ENCODE data around the gene SEPSECS. TPM values are rescaled to one million over a fixed set of nuclear protein-coding genes. Genes with fewer than 3 reads are reported as not detected.

The SEPSECS gene
- total and polyA plus RNA-seq, 9 of the 15 experiments (the other 6 are each of a cell fraction or from before 2014, with no cell fraction given): 3.9 to 17.2 (median 7.9) TPM

DNA sequence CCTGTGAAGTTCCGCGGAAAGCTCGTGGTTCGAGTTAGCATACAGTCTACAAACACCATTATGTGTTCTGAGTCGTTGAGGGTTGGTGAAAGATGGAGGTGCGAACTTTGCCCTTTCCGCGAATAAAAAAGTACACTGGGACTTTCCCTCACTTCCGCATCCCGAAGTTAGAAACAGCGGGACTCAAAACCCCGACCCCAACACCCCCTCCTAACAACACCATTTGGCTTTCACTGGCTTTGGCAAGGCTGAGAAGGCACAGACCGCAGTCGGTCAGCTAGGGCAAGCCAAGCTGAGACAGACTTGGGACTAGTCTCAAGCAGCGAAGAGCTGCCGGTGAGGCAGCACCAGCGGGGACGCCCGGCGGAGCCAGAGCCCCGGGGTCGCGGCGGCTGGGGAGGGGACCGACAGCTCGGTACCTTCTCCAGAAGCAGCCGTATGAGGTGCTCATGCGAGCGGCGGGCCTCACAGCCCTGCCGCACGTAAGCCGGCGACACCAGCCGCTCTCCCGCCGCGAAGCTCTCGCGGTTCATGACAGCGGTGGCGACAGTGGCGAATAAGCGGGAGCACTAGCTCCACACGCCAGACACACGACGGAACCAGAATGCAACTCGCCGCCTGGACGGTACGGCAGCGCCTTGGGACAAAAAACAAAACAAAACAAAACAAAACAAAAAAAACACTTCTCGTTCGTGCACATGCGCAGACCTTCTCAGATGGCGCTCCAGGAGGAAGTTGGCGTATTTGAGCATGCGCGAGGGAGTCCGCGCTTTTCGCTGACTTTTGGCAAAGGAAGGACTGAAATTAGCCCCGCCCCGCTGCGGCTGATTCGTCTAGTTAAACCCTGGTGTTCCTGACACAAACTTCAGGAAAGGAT lies at the start of gene SEPSECS (continued):
- TF ChIP-seq, protein P1, sequence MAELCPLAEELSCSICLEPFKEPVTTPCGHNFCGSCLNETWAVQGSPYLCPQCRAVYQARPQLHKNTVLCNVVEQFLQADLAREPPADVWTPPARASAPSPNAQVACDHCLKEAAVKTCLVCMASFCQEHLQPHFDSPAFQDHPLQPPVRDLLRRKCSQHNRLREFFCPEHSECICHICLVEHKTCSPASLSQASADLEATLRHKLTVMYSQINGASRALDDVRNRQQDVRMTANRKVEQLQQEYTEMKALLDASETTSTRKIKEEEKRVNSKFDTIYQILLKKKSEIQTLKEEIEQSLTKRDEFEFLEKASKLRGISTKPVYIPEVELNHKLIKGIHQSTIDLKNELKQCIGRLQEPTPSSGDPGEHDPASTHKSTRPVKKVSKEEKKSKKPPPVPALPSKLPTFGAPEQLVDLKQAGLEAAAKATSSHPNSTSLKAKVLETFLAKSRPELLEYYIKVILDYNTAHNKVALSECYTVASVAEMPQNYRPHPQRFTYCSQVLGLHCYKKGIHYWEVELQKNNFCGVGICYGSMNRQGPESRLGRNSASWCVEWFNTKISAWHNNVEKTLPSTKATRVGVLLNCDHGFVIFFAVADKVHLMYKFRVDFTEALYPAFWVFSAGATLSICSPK (IDR thresholded peaks at IDR 0.05; ENCODE audit: borderline replicate concordance): no peak
- TF ChIP-seq, protein P2, sequence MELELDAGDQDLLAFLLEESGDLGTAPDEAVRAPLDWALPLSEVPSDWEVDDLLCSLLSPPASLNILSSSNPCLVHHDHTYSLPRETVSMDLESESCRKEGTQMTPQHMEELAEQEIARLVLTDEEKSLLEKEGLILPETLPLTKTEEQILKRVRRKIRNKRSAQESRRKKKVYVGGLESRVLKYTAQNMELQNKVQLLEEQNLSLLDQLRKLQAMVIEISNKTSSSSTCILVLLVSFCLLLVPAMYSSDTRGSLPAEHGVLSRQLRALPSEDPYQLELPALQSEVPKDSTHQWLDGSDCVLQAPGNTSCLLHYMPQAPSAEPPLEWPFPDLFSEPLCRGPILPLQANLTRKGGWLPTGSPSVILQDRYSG (tag; conservative IDR thresholded peaks at IDR 0.05; ENCODE audit: low read depth): no peak
- TF ChIP-seq ZNF23 (CRISPR knock-in tag; IDR thresholded peaks at IDR 0.05): no peak
- TF ChIP-seq, protein P3, sequence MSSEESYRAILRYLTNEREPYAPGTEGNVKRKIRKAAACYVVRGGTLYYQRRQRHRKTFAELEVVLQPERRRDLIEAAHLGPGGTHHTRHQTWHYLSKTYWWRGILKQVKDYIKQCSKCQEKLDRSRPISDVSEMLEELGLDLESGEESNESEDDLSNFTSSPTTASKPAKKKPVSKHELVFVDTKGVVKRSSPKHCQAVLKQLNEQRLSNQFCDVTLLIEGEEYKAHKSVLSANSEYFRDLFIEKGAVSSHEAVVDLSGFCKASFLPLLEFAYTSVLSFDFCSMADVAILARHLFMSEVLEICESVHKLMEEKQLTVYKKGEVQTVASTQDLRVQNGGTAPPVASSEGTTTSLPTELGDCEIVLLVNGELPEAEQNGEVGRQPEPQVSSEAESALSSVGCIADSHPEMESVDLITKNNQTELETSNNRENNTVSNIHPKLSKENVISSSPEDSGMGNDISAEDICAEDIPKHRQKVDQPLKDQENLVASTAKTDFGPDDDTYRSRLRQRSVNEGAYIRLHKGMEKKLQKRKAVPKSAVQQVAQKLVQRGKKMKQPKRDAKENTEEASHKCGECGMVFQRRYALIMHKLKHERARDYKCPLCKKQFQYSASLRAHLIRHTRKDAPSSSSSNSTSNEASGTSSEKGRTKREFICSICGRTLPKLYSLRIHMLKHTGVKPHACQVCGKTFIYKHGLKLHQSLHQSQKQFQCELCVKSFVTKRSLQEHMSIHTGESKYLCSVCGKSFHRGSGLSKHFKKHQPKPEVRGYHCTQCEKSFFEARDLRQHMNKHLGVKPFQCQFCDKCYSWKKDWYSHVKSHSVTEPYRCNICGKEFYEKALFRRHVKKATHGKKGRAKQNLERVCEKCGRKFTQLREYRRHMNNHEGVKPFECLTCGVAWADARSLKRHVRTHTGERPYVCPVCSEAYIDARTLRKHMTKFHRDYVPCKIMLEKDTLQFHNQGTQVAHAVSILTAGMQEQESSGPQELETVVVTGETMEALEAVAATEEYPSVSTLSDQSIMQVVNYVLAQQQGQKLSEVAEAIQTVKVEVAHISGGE (CRISPR knock-in tag; IDR thresholded peaks at IDR 0.05): peak in 1 of 3 experiments; percentile 72; a peak in 1 of 6 replicates
- no peak for TF ChIP-seq SRSF9 (IDR thresholded peaks at IDR 0.05; ENCODE audit: borderline replicate concordance, low read depth, low read length)
- peak; percentile 36; the same call in 1 of the 2 replicates for TF ChIP-seq ATF7 (IDR thresholded peaks at IDR 0.05)
- TF ChIP-seq, protein P4, sequence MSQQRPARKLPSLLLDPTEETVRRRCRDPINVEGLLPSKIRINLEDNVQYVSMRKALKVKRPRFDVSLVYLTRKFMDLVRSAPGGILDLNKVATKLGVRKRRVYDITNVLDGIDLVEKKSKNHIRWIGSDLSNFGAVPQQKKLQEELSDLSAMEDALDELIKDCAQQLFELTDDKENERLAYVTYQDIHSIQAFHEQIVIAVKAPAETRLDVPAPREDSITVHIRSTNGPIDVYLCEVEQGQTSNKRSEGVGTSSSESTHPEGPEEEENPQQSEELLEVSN (IDR thresholded peaks at IDR 0.05; ENCODE audit: borderline replicate concordance in 1 of 2, extremely low read depth in 1 of 2, insufficient read depth in 1 of 2, insufficient read length in 1 of 2, low read depth in 1 of 2, low read length in 1 of 2, poor library complexity in 1 of 2, severe bottlenecking in 1 of 2): peak; percentile 89 to 92
- no peak for TF ChIP-seq ARID2 (IDR thresholded peaks at IDR 0.05)
- peak in 1 of 2 experiments; percentile 58; a peak in 2 of 4 replicates for TF ChIP-seq FOXA3 (CRISPR knock-in tag; conservative IDR thresholded peaks at IDR 0.05 in 1 of 2, IDR thresholded peaks at IDR 0.05 in 1 of 2)
- TF ChIP-seq PCBP1 (IDR thresholded peaks at IDR 0.05; ENCODE audit: low read depth, low read length, poor library complexity, severe bottlenecking): no peak
- TF ChIP-seq, protein P5, sequence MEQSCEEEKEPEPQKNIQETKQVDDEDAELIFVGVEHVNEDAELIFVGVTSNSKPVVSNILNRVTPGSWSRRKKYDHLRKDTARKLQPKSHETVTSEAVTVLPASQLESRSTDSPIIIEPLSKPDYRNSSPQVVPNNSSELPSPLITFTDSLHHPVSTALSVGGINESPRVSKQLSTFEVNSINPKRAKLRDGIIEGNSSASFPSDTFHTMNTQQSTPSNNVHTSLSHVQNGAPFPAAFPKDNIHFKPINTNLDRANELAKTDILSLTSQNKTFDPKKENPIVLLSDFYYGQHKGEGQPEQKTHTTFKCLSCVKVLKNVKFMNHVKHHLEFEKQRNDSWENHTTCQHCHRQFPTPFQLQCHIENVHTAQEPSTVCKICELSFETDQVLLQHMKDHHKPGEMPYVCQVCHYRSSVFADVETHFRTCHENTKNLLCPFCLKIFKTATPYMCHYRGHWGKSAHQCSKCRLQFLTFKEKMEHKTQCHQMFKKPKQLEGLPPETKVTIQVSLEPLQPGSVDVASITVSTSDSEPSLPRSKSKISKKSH (CRISPR knock-in tag; IDR thresholded peaks at IDR 0.05): no peak
- TF ChIP-seq TAL1 (IDR thresholded peaks at IDR 0.05): no peak
- TF ChIP-seq NEUROD1 (IDR thresholded peaks at IDR 0.05; ENCODE audit: borderline replicate concordance, low read depth, low read length, partially characterized antibody): peak; percentile 49
- TF ChIP-seq MYC (IDR thresholded peaks at IDR 0.05; ENCODE audit: low read depth, low read length): peak; percentile 80
- peak; percentile 63; the same call in 1 of the 2 replicates for TF ChIP-seq MYC (CRISPR knock-in tag; IDR thresholded peaks at IDR 0.05; ENCODE audit: borderline replicate concordance, low read depth)
